ENCODE measurements around the gene GGCX. TPM values are rescaled to one million over a fixed set of nuclear protein-coding genes. Genes with fewer than 3 reads are reported as not detected.
"Not testable (repeated sequence)": the region's sequence is repeated elsewhere in the genome, so short reads cannot be mapped to it uniquely, and the experiment has no call there.

The GGCX gene
- total RNA-seq, 1 donor from 2014 or later = 58.2 TPM

GRCh38 chr2:85596026-85596333 is 34.7 kb upstream of the GGCX start:
- TF ChIP-seq, protein P1, sequence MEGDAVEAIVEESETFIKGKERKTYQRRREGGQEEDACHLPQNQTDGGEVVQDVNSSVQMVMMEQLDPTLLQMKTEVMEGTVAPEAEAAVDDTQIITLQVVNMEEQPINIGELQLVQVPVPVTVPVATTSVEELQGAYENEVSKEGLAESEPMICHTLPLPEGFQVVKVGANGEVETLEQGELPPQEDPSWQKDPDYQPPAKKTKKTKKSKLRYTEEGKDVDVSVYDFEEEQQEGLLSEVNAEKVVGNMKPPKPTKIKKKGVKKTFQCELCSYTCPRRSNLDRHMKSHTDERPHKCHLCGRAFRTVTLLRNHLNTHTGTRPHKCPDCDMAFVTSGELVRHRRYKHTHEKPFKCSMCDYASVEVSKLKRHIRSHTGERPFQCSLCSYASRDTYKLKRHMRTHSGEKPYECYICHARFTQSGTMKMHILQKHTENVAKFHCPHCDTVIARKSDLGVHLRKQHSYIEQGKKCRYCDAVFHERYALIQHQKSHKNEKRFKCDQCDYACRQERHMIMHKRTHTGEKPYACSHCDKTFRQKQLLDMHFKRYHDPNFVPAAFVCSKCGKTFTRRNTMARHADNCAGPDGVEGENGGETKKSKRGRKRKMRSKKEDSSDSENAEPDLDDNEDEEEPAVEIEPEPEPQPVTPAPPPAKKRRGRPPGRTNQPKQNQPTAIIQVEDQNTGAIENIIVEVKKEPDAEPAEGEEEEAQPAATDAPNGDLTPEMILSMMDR (IDR thresholded peaks at IDR 0.05) = no peak
- peak overlapping the region; percentile 99 for H3K27ac Mint-ChIP-seq (ENCODE audit: unreplicated experiment)
- H3K36me3 Mint-ChIP-seq (ENCODE audit: unreplicated experiment) = peaks cover 8% of the 10 kb centered on the region
- H3K4me1 Mint-ChIP-seq (ENCODE audit: unreplicated experiment) = peaks cover 43% of the 10 kb centered on the region
- no peak for DNase-seq (ENCODE audit: extremely low spot score, unreplicated experiment)
- no peaks in the 10 kb centered on the region for H3K9me3 Mint-ChIP-seq (ENCODE audit: unreplicated experiment)
- H3K27me3 Mint-ChIP-seq (ENCODE audit: unreplicated experiment) = no peaks in the 10 kb centered on the region
- H3K4me3 Mint-ChIP-seq (ENCODE audit: unreplicated experiment) = peak overlapping the region; percentile 99

DNA sequence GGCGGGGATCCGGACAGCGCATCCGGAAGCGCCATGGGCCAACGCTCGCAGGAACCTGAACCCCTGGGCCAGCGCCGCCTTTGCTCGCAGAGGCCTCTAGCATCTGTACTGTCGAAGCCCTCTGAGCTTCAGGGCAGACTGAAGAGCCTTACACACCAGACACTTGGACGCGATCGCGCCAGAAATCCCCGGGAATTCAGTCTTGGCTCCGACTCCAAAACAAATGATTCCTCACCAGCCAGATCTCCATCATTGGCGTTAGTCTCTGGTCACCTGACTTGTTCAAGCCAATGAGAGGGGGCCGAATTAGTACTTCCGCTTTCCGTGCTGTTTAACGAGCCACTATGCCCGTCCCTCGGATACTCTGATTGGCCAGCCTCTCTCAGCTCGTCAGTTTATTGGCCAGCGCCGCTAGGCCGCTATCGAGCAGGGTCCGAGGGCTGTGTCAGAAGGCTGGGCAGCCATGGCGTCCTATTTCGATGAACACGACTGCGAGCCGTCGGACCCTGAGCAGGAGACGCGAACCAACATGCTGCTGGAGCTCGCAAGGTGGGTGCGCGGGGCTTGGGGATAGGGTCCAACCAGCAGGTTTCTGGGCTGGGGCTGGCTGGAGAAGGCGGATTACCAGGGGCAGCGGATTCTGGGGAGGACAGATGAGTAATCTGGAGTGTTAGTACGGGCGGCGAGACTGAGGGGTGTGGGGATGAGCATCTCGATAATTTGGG is 34.2 kb upstream of the GGCX start, which contains the start of gene RNF181:
RNF181 (plus strand) TSS at position 445 of the 725 bp plus-strand sequence; CDS start at position 464, 19 bp downstream.
- TF ChIP-seq, protein P1 (IDR thresholded peaks at IDR 0.05) = no peak
- Mint-ChIP-seq H3K36me3 (ENCODE audit: unreplicated experiment) (peaks cover 8% of the 10 kb centered on the region), H3K27ac (ENCODE audit: unreplicated experiment) (peak within 1 kb of the TSS; percentile 99), H3K4me3 (ENCODE audit: unreplicated experiment) (peak within 1 kb of the TSS; percentile 99), H3K4me1 (ENCODE audit: unreplicated experiment) (peaks cover 48% of the 10 kb centered on the region), H3K27me3 (ENCODE audit: unreplicated experiment) (no peaks in the 10 kb centered on the region), H3K9me3 (ENCODE audit: unreplicated experiment) (no peaks in the 10 kb centered on the region)
- peak; percentile 96 for DNase-seq (ENCODE audit: extremely low spot score, unreplicated experiment)

- no peaks in the 10 kb centered on the region for H3K27me3 Mint-ChIP-seq (ENCODE audit: unreplicated experiment)
- H3K9me3 Mint-ChIP-seq (ENCODE audit: unreplicated experiment) = no peaks in the 10 kb centered on the region
- H3K27ac Mint-ChIP-seq (ENCODE audit: unreplicated experiment) = peak overlapping the region; percentile 99
- TF ChIP-seq, protein P1 (IDR thresholded peaks at IDR 0.05) = no peak
- DNase-seq (ENCODE audit: extremely low spot score, unreplicated experiment) = no peak
- H3K4me3 Mint-ChIP-seq (ENCODE audit: unreplicated experiment) = peak overlapping the region; percentile 99
- peaks cover 8% of the 10 kb centered on the region for H3K36me3 Mint-ChIP-seq (ENCODE audit: unreplicated experiment)
- H3K4me1 Mint-ChIP-seq (ENCODE audit: unreplicated experiment) = peaks cover 55% of the 10 kb centered on the region
Measured at GRCh38 chr2:85594715-85595300, 33.5 kb upstream of the GGCX start.

DNA sequence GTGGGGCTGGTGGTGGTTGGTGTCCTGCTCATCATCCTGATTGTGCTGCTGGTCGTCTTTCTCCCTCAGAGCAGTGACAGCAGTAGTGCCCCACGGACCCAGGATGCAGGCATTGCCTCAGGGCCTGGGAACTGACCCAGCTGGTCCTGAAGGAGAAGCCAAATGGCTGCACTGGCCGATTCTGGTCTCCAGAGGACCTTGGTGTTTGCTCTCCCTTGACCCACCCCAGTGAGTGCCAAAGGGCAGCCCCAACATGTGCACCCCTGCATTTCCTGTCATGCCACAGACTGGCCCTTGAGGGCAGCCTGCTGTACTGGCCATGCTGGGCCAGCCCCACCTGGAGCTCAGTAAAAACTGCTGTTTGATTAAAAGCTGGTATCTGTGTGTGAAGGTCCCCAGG is 31.7 kb upstream of the GGCX start:
- Mint-ChIP-seq H3K4me1 (ENCODE audit: unreplicated experiment) (peaks cover 69% of the 10 kb centered on the region), H3K36me3 (ENCODE audit: unreplicated experiment) (peaks cover 2% of the 10 kb centered on the region), H3K9me3 (ENCODE audit: unreplicated experiment) (no peaks in the 10 kb centered on the region), H3K27me3 (ENCODE audit: unreplicated experiment) (no peaks in the 10 kb centered on the region), H3K27ac (ENCODE audit: unreplicated experiment) (no peak overlapping the region), H3K4me3 (ENCODE audit: unreplicated experiment) (no peak overlapping the region)
- DNase-seq (ENCODE audit: extremely low spot score, unreplicated experiment) = no peak
- TF ChIP-seq, protein P1 (IDR thresholded peaks at IDR 0.05) = no peak

GRCh38 chr2:85592299-85592698 is 31.0 kb upstream of the GGCX start:
- not testable (repeated sequence) for H3K9me3 Mint-ChIP-seq (ENCODE audit: unreplicated experiment); DNase-seq (ENCODE audit: extremely low spot score, unreplicated experiment); H3K4me3 Mint-ChIP-seq (ENCODE audit: unreplicated experiment); H3K27ac Mint-ChIP-seq (ENCODE audit: unreplicated experiment); H3K36me3 Mint-ChIP-seq (ENCODE audit: unreplicated experiment); H3K27me3 Mint-ChIP-seq (ENCODE audit: unreplicated experiment)
- peaks cover 73% of the 10 kb centered on the region for H3K4me1 Mint-ChIP-seq (ENCODE audit: unreplicated experiment)

Measured in osteocyte (in vitro differentiated cells).